ENCODE measurements around the gene GRIP2. TPM values are rescaled to one million over a fixed set of nuclear protein-coding genes. Genes with fewer than 3 reads are reported as not detected.

Gene GRIP2
- total and polyA plus RNA-seq, 2 donors (not counting 3 experiments of a cell fraction or from before 2014, with no cell fraction given), result not detected

GRCh38 chr3:14444380-14444779, 95.8 kb downstream of the GRIP2 start:
- Histone ChIP-seq H3K9me1 (replicated peaks; ENCODE audit: control insufficient read depth, extremely low read depth, insufficient read depth, low read length) (no peaks in the 10 kb centered on the region), H3K27ac (ENCODE audit: insufficient read depth, low read depth, low read length) (no peak overlapping the region), H4K20me1 (replicated peaks; ENCODE audit: control insufficient read depth, extremely low read depth, insufficient read depth, low read length) (no peaks in the 10 kb centered on the region), H3K79me2 (ENCODE audit: control insufficient read depth, insufficient read depth, low read length) (peaks cover 10% of the 10 kb centered on the region), H3K27me3 (ENCODE audit: control insufficient read depth in 2 of 2, insufficient read depth in 2 of 2, low read length in 2 of 2) (no peaks in the 10 kb centered on the region), H3K4me2 (ENCODE audit: insufficient read depth, low read length) (no peak overlapping the region), H3K4me1 (ENCODE audit: control insufficient read depth, extremely low read depth, insufficient read depth, low read length) (peaks cover 23% of the 10 kb centered on the region), H3K36me3 (ENCODE audit: control insufficient read depth in 2 of 2, extremely low read depth in 1 of 2, insufficient read depth in 2 of 2, low read length in 2 of 2) (peaks cover 13 to 18% of the 10 kb centered on the region in 2 experiments), H2AFZ (ENCODE audit: low read depth, low read length) (no peak overlapping the region), H3K4me3 (replicated peaks in 1 of 3; ENCODE audit: insufficient read depth in 1 of 3, low read depth in 1 of 3, low read length in 3 of 3) (no peak overlapping the region), H3K9ac (replicated peaks; ENCODE audit: extremely low read depth, insufficient read depth, low read length) (no peak overlapping the region), H3K9me3 (replicated peaks; ENCODE audit: control insufficient read depth, insufficient read depth, low read length) (no peaks in the 10 kb centered on the region)
- no peak for DNase-seq (ENCODE audit: low read depth, low spot score)
- ChIA-PET POLR2A (no interaction called here), CTCF (no interaction called here)
- FAIRE-seq, result no peak
- dilution Hi-C loops (cut with MboI; ENCODE audit: extremely low pct_ligation_motif_present, low sequenced_read_pairs) (no loop called here), intact Hi-C loops (cut with micrococcal nuclease) (no loop called here)
- TF ChIP-seq POLR2AphosphoS5 (IDR thresholded peaks at IDR 0.05; ENCODE audit: insufficient read depth, low read depth, low read length) (no peak), MAX (IDR thresholded peaks at IDR 0.05; ENCODE audit: insufficient read depth, insufficient read length) (no peak), JUN (IDR thresholded peaks at IDR 0.05; ENCODE audit: borderline replicate concordance, insufficient read depth, insufficient read length, low read depth) (no peak), EZH2 (IDR thresholded peaks at IDR 0.05; ENCODE audit: borderline replicate concordance, low read depth, low read length, severe bottlenecking) (no peak), GATA2 (IDR thresholded peaks at IDR 0.05; ENCODE audit: insufficient read depth, insufficient read length, low read depth, low read length) (no peak), POLR2A (IDR thresholded peaks at IDR 0.05; ENCODE audit: low read depth, low read length) (no peak), MYC (IDR thresholded peaks at IDR 0.05; ENCODE audit: low read depth, low read length) (no peak), CTCF (IDR thresholded peaks at IDR 0.05; ENCODE audit: extremely low read depth in 1 of 2, insufficient read depth in 1 of 2, low read depth in 1 of 2, low read length in 2 of 2) (no peak), FOS (IDR thresholded peaks at IDR 0.05; ENCODE audit: borderline replicate concordance, insufficient read depth, low read length) (no peak)
- BruUV-seq (replicated peaks), result no TSS peak

Measured in endothelial cell of umbilical vein (primary cell).